ENCODE data around the gene PODXL2.

PODXL2 gene

DNA sequence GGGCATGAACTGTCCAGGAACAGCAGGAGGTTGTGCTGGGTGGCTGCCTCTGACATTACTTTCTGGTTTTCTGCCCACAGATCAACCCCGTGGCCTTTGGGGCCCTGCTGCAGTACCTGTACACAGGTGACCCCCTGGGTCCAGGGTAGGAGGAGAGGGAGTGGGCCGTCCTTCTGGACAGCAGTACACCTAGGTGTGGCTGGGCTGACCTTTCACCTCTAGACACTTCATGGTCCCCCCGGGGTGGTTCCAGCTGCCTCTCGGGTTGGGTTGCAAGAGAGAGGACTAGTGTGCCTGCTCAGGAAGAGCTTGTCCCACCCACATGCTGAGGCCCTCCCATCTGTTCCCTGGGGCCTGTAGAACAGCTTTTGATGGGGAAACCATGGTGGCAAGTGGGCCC, 47.5 kb downstream of the PODXL2 start:
- peak; percentile 37 for DNase-seq (ENCODE audit: low spot score)

DNA sequence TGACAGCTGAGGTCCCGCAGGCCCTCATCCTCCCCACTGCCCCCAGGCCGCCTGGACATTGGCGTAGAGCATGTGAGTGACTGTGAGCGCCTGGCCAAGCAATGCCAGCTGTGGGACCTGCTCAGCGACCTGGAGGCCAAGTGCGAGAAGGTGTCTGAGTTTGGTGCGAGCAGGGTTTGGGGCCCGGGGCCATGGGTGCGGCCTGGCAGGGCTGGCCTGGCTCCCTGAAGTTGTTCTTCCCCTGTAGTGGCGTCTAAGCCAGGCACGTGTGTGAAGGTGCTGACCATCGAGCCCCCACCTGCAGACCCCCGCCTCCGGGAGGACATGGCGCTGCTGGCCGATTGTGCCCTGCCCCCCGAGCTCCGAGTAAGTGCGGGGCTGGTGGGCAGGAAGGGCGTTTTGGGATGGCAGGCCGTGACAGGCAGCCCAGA, 48.0 kb downstream of the PODXL2 start:
- DNase-seq (ENCODE audit: low spot score) = peak; percentile 49

DNA sequence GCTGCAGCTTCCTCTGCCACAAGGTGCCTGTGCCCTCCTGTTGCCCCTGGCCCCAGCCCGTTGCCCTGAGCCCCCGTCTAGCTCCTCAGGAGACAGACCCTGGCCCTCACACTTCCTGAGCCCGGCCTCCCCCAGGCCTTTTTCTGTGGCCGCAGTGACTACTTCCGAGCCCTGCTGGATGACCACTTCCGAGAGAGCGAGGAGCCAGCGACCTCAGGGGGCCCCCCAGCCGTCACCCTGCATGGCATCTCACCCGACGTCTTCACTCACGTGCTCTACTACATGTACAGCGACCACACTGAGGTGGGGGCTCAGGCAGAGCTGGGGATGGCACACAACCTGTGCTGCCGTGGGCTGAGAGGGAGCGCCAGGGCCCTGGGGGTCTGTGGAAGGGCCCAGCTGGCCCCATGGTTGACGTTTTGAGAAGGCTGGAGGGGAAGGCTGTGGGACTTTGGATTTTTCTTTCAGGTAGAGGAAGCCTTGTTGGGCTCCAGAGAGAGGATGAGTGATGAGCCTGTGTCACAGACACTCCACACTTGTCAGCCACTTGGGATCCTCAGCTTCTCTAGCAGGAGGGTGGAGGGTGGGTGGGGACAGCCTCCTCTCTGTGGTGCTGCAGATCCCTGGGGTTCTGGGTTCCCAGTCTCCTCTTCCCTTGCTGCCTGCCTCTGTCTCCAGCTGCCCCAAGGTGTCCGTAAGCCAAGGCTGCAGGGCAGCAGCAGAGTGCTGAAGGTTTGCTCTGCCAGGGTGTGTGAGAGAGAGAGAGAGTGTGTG, 48.7 kb downstream of the PODXL2 start:
- DNase-seq (ENCODE audit: low spot score) = peak; percentile 62

DNA sequence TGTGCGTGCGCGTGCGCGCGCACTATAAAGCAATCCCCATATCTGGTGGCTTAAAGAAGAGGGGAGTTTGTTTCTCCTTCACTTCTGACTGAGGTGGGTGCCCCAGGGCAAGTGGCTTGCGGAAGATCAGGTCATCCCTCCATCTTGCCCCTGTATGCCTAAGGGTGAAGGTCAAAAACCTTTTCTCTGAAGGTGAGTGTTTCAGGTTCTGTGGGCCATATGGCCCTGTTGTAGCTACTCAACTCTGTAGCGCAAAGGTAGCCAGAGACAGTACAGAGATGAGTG, 49.3 kb downstream of the PODXL2 start:
- peak; percentile 31 for DNase-seq (ENCODE audit: low spot score)

DNA sequence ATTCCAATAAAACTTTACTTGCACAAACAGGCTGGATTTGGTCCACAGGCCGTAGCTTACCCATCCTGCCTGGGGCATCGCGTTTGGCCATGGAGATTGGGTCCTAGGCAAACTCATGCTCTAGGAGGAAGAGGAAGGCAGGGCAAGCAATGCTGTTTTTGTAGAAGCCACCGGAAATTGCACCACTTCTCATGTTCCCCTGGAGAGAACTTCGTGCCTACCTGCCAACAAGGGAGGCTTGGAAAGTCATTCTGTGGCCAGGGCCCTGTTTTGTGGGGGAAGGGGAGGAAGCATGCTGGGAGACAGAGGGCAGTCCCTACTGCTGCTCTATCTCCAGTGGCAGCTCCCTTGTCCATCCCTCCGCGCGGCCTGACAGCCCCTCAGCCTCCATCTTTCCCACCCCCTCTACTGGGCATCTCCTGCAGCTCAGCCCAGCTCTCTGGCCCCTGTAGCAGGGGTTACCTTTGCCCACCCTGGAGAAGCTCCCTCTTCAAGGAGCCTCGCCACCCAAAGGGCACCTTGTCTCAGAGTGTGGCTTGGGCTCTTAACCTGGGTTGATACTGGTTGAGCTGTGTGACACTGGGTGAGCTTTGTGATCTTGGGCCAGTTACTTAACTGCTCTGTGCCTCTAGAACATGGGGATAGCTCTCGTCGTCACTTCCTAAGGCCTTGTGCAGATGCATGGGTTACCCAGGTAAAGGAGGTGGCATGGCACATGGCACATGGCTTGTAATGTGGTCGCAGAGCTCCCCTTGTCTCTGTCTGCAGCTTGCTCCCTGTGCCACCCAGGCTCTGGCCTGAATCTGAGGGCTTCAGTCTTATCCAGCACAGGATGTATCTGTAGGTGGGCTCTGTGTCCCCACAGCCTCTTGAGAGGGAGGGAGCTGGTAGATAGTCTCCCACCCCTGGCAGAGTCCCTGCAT, 49.9 kb downstream of the PODXL2 start:
- DNase-seq (ENCODE audit: low spot score) = peak; percentile 38

DNA sequence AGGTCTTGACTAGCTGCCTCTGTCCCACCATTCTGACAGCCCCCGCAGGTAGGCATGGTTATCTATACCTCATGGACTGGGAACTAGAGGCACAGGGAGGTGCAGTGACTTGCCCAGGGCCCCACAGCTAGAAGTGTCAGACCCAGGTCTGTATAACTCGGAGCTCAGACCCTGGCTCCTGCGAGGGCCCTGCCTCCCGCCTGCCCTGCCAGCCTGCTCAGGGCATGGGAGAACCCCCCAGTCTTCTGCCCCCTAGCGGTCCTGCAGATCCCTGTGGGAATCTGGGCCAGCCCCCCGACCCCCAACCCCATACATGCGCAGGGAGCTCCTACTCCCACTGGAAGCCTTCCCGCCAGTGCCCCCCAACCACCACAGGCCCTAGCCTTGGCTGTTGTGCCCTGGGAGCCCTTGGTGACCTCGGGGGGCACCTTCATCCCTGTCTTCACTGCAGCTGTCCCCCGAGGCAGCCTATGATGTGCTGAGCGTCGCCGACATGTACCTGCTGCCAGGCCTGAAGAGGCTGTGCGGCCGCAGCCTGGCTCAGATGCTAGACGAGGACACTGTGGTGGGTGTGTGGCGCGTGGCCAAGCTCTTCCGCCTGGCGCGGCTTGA, 50.7 kb downstream of the PODXL2 start:
- peak; percentile 46 for DNase-seq (ENCODE audit: low spot score)

DNA sequence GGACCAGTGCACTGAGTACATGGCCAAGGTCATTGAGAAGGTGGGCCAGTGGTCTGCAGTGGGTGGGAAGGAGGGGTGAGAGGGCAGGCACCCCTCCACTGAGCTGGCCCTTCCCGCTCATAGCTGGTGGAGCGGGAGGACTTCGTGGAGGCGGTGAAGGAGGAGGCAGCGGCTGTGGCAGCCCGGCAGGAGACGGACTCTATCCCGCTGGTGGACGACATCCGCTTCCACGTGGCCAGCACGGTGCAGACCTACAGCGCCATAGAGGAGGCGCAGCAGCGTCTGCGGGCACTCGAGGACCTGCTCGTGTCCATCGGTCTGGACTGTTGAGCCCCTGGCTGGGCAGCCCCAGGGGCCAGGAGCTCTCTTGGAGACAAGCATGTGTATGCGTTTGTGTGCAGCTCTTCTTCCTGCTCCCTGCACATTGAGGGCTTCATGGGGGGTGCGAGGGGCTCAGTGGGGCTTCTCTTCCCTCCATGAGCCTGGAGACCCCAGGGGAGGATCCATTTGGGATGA, 51.2 kb downstream of the PODXL2 start:
- peak; percentile 33 for DNase-seq (ENCODE audit: low spot score)

DNA sequence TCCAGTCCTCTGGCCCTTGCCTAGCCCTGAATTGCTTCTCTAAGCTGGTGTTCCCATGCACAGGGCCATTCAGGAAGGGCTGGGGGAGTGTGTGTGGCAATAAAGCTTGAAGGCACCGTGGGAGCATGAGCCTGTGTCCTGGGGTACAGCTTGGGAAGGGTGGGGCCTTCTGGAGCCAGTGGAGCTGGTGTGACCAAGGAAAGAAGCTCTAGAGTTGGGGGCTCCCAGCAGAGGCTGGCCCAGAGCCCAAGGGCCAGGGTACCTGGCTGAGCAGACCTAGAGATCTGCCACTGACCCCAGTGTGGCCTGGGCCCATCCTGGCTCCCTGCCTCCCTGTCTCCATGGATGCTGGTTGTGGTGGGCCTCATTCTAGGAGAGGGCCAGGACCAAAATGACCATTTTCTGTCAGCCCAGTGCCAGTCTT, 51.8 kb downstream of the PODXL2 start:
- DNase-seq (ENCODE audit: low spot score) = peak; percentile 55

DNA sequence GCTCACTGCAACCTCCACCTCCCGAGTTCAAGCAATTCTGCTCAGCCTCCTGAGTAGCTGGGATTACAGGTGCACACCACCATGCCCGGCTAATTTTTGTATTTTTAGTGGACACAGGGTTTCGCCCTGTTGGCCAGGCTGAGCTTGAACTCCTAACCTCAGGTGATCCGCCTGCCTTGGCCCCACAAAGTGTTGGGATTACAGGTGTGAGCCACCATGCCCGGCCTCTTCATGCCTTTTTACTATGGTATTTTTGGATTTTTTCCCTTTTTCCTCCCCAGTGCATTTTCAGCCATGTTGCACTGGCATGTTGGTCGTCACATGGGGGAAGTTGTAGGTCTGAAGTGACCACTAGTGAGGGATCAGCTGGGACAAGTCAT, 53.2 kb downstream of the PODXL2 start:
- DNase-seq (ENCODE audit: low spot score) = peak; percentile 11

DNA sequence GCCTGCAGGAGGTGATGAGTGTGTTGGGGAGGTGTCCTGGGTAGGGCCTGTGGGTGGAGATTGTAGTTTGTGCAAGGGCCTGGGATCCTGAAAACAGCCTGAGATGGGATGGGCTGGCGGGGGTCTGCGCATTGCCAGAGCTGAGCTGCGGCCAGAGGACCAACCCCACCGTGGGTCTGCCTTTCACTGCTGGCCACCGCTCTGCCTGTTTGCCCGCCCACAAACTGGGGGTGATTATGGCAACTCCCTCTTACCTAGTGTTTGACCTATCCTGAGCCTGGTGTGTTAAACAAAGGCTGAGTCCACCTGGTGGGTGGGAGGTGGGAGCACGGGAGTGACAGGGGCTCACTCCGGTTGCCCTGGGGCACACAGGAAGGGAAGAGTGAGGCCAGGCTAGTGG, 53.6 kb downstream of the PODXL2 start:
- DNase-seq (ENCODE audit: low spot score) = peak; percentile 57

DNA sequence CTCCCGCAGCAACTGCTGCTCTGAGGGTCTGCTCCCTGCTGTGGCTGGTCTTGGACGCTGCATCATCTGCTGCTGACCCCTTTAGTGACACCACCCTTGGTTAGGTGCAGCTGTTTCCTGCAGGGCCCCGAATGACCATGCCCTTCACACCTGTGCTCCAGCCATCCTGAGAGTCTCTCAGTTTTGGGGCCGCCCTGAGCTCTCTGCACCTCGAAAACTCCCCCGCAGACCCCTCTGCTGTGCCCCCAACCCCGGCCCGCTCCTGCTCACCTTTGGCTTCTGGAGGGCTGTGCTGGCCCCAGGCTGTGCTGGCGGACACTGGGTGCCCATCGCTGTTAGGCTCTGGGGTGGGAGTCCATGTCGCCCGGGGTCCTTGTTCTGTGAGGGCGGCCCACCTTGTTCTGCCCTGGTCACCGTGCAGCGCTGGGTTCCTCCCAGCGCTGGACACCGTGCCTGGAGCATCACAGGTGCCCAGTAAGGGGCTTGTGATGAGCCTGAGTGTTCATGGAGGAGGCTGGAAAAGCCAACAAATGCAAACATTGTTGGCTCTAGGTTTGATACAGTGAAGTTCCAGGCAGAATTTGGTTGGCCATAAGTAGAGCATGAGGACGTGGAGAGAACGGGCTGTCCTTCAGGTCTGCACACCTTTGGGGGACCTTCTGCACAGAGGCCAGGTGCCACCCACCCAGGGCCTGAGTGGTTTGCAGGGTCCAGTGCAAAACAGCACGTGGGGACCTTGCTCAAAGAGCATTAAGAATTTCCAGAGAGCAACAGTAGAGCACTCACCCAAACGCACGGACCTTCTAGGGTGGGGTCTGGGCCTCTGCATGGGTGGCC, 56.1 kb downstream of the PODXL2 start:
- DNase-seq (ENCODE audit: low spot score) = peak; percentile 57

DNA sequence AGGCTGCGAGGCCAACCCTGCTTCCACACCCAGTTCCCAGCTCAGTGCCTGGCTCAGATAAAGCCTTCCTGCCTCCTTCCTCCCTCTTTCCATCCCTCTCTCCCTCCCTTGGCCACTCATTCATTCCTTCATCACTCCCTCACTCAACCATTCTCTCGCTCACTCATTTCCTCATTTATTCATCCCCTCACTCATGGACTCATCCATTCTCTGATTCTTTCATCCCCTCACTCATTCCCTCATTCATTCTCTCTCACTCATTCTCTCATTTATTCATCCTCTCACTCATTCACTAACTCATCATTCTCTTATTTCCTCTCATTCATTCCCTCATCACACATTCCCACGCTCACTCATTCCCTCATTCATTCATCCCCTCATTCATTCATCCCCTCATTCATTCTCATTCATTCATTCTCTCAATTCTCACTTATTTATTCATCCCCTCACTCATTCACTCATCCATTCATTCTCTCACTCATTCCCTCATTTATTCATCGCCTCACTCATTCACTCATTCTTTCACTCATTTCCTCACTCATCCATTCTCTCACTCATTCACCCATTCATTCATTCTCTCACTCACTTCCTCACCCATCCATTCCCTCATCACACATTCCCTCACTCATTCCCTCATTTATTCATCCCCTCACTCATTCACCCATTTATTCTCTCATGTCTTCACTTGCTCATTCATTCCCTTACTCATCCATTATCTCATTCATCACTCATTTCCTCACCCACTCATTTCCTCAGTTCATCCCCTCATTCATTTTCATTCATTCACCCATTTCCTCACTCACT, 56.9 kb downstream of the PODXL2 start:
- no peak for DNase-seq (ENCODE audit: low spot score)

DNA sequence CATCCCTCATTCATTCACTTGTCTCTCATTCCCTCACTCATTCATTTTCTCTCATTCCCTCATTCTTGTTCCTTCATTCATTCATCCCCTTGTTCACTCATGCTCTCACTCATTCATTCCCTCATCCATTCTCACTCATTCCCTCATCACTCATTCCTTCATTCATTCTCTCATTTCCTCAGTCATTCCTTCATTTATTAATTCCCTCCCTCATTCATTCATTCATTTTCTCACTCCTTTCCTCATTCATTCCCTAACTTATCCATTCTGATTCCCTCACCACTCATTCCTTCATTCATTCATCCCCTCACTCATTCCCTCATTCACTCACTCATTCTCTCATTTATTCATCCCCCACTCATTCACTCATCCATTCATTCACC, 57.5 kb downstream of the PODXL2 start:
- no peak for DNase-seq (ENCODE audit: low spot score)

DNA sequence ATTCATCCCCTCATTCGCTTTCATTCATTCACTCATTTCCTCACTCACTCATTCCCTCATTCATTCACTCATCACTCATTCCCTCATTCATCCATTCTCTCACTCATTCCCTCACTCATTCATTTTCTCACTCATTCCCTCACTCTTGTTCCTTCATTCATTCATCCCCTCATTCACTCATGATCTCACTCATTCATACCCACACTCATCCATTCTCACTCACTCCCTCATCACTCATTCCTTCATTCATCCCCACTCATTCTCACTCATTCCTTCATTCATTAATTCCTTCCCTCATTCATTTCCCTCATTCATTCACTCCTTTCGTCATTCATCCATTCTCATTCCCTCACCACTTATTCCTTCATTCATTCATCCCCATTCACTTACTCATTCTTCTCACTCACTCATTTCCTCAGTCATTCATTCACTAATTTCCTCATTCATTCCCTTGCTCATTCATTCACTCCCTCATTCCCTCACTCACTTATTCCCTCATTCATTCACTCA, 58.3 kb downstream of the PODXL2 start:
- DNase-seq (ENCODE audit: low spot score) = no peak

DNA sequence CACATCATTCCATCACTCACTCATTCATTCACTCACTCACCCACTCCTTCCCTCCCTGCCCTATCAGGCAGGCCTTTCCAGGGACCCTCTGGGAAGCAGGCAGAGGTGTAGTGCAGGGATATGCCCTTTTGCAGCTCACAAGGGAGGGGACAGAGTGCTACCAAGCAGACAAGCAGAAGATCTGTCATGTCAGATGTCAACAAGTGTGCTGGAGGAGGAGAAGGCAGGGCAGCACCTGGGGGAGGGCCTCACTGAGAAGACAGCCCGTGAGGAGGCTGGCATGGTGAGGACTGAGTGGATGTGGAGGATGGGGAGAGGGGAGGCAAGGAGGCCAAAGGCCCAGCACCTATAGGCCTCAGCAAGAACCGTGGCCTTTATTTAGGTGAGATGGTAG, 59.0 kb downstream of the PODXL2 start:
- DNase-seq (ENCODE audit: low spot score) = no peak

DNA sequence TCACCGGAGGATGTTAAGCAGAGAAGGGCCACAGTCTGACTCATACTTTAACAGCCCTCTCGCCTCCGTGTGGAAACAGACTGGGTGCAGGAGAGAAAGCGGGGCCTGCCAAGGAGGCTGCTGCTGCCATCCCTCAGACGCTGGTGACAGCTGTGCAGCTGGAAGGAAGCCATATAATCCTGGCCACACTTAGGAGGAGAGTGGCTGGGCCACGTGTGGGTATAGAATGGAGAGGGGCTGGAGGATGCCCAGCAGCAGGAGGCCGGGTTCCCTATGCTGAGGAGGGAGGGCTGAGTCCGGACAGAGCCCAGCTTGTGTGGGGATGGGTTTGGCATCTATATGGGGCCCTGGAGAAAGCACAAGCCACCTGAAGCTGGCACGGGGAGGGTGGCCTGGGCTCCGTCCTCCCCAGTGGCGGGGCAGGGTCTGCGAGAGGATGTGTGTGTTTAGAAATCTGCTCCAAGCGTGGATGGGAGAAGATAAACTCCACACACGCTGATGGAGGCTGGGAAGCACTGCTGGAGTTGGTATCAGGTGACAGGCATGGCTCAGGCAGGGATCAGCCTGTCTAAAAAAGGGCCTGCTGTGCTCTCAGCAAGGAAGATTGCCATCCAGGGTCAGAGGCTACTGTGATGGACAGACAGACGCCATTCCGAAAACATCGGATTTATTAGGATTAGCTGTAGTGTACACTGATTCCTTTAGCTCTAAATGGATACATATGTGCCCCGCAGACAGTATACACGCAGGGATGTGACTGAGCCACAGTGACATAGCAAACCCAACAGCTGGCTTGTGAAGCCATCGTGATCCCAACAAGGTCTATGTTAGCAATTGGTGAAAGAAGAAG, 59.7 kb downstream of the PODXL2 start:
- DNase-seq (ENCODE audit: low spot score) = peak; percentile 75

DNA sequence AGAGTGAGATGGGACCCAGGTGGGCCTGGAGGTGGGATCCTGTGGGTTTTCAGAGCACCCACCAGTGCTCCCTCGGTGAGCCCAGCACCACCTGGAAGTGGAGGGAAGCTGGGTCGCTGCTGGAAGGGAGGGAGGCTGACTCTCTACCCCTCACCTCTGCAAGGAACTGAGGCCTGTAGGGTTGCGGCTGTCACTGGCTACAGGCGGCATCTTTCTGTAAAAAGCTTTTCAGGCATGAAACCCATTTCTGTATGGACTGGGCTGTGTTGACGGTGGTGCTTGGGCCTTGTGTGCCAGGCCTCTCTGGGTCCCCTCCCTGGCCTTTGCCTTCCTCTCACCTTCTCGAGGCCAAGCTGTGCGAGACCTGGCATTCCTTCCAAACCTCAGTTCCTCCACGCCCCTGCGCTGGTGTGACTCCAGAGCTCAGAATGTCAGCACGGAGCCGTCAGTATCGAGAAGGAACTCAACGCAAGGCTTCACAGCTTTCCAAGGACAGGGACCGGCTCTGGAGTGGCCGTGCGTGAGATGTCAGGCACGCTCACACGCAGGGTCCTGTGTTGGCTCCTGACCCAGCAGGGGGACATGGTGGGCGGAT, 60.4 kb downstream of the PODXL2 start:
- peak; percentile 45 for DNase-seq (ENCODE audit: low spot score)

DNA sequence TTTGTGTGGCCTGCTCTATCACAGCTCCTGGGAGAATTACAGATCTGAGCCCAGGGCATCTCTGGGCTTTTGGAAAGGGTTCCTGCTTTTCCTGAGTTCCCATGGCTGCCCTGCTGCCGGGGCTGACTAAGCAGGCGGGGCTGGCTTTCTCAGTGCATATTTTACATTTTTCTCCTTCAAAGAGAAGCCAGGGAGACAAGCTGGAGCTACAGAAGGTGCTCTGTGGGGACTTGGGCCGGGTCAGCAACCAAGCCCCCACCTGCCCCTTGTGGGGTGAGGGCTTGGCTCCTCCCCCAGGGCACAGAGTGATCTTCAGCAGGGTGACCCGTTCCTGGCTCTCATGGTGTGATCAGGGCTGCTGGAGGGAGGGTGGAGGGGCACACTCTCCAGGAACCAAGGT, 61.1 kb downstream of the PODXL2 start:
- no peak for DNase-seq (ENCODE audit: low spot score)

DNA sequence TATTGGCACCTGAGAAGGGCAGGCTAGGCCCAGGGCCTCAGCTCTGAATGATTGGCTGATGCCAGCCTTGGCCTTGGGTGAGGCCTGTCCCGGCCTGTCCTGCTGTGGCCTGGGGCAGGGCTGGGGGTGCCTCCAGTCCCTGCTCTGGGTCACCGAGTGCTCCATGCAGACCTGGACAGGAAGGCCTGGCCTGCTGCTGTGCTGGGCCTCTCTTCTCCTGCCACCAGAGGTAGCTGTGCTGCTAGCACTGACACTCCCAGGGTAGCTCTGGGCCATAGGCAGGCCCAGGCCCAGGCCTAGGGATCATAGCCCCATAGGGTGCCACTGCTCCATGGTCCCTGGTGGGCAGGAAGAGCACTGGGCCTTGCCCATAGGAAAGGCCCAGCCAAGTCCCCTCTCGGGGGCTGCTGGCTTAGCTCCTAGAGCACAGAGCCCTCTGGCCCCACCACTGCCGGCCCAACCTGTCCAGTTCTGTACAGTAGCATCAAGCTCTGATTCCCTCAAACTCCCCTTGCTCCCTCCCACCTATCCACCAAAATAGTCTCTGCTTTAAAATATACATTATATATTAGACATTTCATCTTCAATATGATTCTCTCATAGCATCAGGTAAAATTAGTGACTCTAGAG, 62.0 kb downstream of the PODXL2 start:
- no peak for DNase-seq (ENCODE audit: low spot score)

Data from left forelimb (tissue), 1 donor.